Esophagus squamous epithelium (tissue), 5 donors: ENCODE measurements around the gene POLR2M. TPM values are rescaled to one million over a fixed set of nuclear protein-coding genes. Genes with fewer than 3 reads are reported as not detected.

Experiments
- DNase-seq: peaks from one replicate; lab custom pipeline; 2025; lab: John Stamatoyannopoulos, UW
- H3K27ac ChIP-seq, 4 donors: fragments of 200-600 bp; sonication (generic); one replicate each; pipeline ENCODE4 v1.5.1; 2016 to 2019; ENCODE audit warnings: mild to moderate bottlenecking in 1 of 4
- H3K27me3 ChIP-seq, 4 donors: fragments of 200-600 bp; sonication (generic); 1 replicate in 3 of 4; 2 replicates in 1 of 4; pipeline versions ENCODE4 v1.5.1 to v1.6.0; 2017 to 2021; ENCODE audit warnings: antibody characterized with exemption in 1 of 4
- H3K36me3 ChIP-seq, 3 donors: fragments of 200-600 bp; sonication (generic); one replicate each; pipeline ENCODE4 v1.5.1; 2016 to 2019
- H3K4me1 ChIP-seq, 3 donors: fragments of 200-600 bp; sonication (generic); one replicate each; pipeline ENCODE4 v1.5.1; 2017 to 2019
- H3K4me3 ChIP-seq, 4 donors: fragments of 200-600 bp; sonication (generic); 1 replicate in 3 of 4; 2 replicates in 1 of 4; pipeline ENCODE4 v1.5.1; 2016 to 2019; ENCODE audit warnings: mild to moderate bottlenecking in 2 of 4, moderate library complexity in 1 of 4
- H3K9me3 ChIP-seq, 3 donors: fragments of 200-600 bp; sonication (generic); one replicate each; pipeline ENCODE4 v1.5.1; 2016 to 2019
- CTCF ChIP-seq, 6 experiments: fragments of 450-650 bp in 4 of 6; fragments of 200-600 bp in 2 of 6; sonication (generic) in 2 of 6; IDR thresholded peaks; one replicate each; pipeline ENCODE4 v1.5.1; 2016 to 2019; ENCODE audit warnings: antibody characterized with exemption in 6 of 6, mild to moderate bottlenecking in 4 of 6, moderate library complexity in 4 of 6
- POLR2A ChIP-seq, 4 donors: fragments of 450-650 bp; IDR thresholded peaks; one replicate each; pipeline ENCODE4 v1.6.1; 2017; ENCODE audit warnings: antibody characterized with exemption in 4 of 4, mild to moderate bottlenecking in 4 of 4, moderate library complexity in 3 of 4
- WGBS, 2 donors: methylation state at CpG; one replicate each; pipeline ENCODE4 v1.1.5; 2018; 5-methylcytosine and 5-hydroxymethylcytosine counted together
- intact Hi-C: fragments of 100-400 bp; cut with DNase I; formaldehyde crosslinking; loops from one replicate; pipeline ENCODE4 v1.15.0; 2022
- total RNA-seq, 4 donors: library from RNA; depleted of rRNA; stranded (reverse); fragments of >200 nt; gene quantifications; one replicate each; pipeline ENCODE4 v1.1.0, GENCODE V29; 2016
- donor health status: DM: yes; HTN: yes; CAD: no.

Gene POLR2M
- total RNA-seq, 4 donors from 2014 or later, result 14.5 to 839 (median 71.7) TPM

- WGBS, 2 donors, result 0% methylated on average over 1 of the region's 1 CpG
- no peaks in the 10 kb centered on the region for H3K9me3 ChIP-seq
- DNase-seq, result no peak
- H3K4me3 ChIP-seq, result no peak overlapping the region
- intact Hi-C loops, result no loop called here
- no peaks in the 10 kb centered on the region for H3K36me3 ChIP-seq
- no peak overlapping the region for H3K27ac ChIP-seq
- TF ChIP-seq CTCF (IDR thresholded peaks at IDR 0.05) (no peak), POLR2A (IDR thresholded peaks at IDR 0.05) (no peak)
- peaks cover 0 to 4% (median 0%) of the 10 kb centered on the region in 3 donors for H3K4me1 ChIP-seq
- H3K27me3 ChIP-seq, result no peaks in the 10 kb centered on the region
These were observed 34.9 kb upstream of the POLR2M start for GRCh38 chr15:57671636-57672035.

- H3K27me3 ChIP-seq, result no peaks in the 10 kb centered on the region
- 84 to 85% methylated on average over 9 of the region's 9 CpGs for WGBS, 2 donors
- no peaks in the 10 kb centered on the region for H3K36me3 ChIP-seq
- no peak for TF ChIP-seq CTCF (IDR thresholded peaks at IDR 0.05)
- TF ChIP-seq POLR2A (IDR thresholded peaks at IDR 0.05), result no peak
- no peaks in the 10 kb centered on the region for H3K9me3 ChIP-seq
- DNase-seq, result no peak
- no peak overlapping the region for H3K4me3 ChIP-seq
- intact Hi-C loops, result no loop called here
- H3K27ac ChIP-seq, result no peak overlapping the region
- H3K4me1 ChIP-seq, result no peaks in the 10 kb centered on the region
These were observed 30.9 kb upstream of the POLR2M start for GRCh38 chr15:57675481-57676181.

GRCh38 chr15:57676585-57676984, 29.9 kb upstream of the POLR2M start:
- H3K27ac ChIP-seq, result no peak overlapping the region
- 82 to 86% methylated on average over 5 of the region's 5 CpGs for WGBS, 2 donors
- TF ChIP-seq POLR2A (IDR thresholded peaks at IDR 0.05) (no peak), CTCF (IDR thresholded peaks at IDR 0.05) (no peak)
- DNase-seq, result no peak
- no peaks in the 10 kb centered on the region for H3K9me3 ChIP-seq
- H3K4me1 ChIP-seq, result no peaks in the 10 kb centered on the region
- no peaks in the 10 kb centered on the region for H3K27me3 ChIP-seq
- intact Hi-C loops, result no loop called here
- H3K4me3 ChIP-seq, result no peak overlapping the region
- H3K36me3 ChIP-seq, result no peaks in the 10 kb centered on the region

- Histone ChIP-seq H3K4me1 (no peaks in the 10 kb centered on the region), H3K27ac (no peak overlapping the region), H3K9me3 (no peaks in the 10 kb centered on the region), H3K36me3 (no peaks in the 10 kb centered on the region), H3K4me3 (no peak overlapping the region), H3K27me3 (no peaks in the 10 kb centered on the region)
- 38 to 72% methylated on average over 1 to 3 of the region's 3 CpGs for WGBS, 2 donors
- no peak for TF ChIP-seq POLR2A (IDR thresholded peaks at IDR 0.05)
- no peak for TF ChIP-seq CTCF (IDR thresholded peaks at IDR 0.05)
- DNase-seq, result no peak
- intact Hi-C loops, result no loop called here
These were observed 29.3 kb upstream of the POLR2M start for GRCh38 chr15:57677204-57677603.

GRCh38 chr15:57680021-57680420, 26.5 kb upstream of the POLR2M start:
- no peaks in the 10 kb centered on the region for H3K36me3 ChIP-seq
- TF ChIP-seq CTCF (IDR thresholded peaks at IDR 0.05), result no peak
- no peaks in the 10 kb centered on the region for H3K4me1 ChIP-seq
- no peaks in the 10 kb centered on the region for H3K27me3 ChIP-seq
- intact Hi-C loops, result no loop called here
- no peak for DNase-seq
- no peak overlapping the region for H3K27ac ChIP-seq
- no peak overlapping the region for H3K4me3 ChIP-seq
- no peaks in the 10 kb centered on the region for H3K9me3 ChIP-seq
- 89 to 90% methylated on average over 1 of the region's 1 CpG for WGBS, 2 donors
